AG20443 (cell line): Measurements from ENCODE around the gene ESF1.
"Not testable (repeated sequence)": the region's sequence is repeated elsewhere in the genome, so short reads cannot be mapped to it uniquely, and the experiment has no call there.

ENCODE experiments used
- DNase-seq: peaks from one replicate; pipeline ENCODE4 v3.0.0; 2012; ENCODE audit warnings: low spot score, mixed read lengths

The ESF1 gene

GRCh38 chr20:13788167-13788834 lies 3.6 kb upstream of the ESF1 start:
- peak; percentile 55 for DNase-seq

DNA sequence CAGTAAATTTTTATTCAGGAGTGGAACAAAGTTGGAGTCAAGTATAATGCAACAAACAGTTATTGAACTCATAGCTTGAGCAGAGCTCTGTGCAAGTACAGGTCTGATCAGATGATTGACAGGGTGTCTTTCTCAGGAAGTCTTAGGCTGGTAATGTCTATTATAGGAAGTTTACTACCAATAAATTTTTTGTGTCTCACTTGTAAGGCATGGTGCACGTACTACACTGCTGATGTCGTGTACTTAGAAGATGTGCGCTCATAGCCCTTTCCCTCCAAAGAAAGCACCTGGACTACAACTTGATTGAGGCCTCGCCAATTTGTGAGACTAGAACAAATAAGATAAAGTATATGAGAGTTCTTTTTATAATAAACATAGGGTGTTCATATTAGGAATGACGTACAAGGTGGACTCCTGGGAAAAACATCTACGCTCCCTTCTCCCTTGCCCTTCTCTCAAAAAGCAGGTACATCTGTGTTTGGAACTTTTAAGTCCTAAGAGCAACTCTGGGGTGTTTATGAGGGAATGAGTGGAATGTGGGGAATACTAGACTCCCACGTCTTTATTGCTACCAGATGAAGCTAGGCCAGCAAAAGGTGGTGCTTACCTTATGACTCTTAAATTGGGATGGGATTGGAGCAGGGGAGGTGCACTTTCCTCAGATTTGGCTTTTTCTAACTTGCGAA lies 1.6 kb upstream of the ESF1 start:
- DNase-seq, result no peak

- DNase-seq, result peak; percentile 17
Measured at GRCh38 chr20:13784271-13784892, 337 bp downstream of the ESF1 start.

- no peak for DNase-seq
Measured at GRCh38 chr20:13783528-13783927, 1.2 kb downstream of the ESF1 start.

DNA sequence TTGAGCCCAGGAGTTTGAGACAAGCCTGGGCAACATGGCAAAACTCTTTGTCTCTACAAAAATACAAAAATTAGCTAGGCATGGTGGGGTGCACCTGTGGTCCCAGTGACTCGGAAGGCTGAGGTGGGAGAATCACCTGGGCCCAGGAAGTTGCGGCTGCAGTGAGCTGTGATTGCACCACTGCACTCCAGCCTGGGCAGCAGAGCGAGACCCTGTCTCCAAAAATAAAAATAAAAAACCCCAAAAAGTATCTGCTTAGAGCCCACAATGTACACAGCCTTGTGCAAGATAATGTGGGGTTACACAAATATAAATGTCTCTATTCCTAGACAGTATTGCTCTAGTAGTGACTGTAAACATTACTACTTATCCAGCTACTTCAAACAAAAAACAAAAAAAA lies 5.9 kb downstream of the ESF1 start:
- DNase-seq, result no peak

DNA sequence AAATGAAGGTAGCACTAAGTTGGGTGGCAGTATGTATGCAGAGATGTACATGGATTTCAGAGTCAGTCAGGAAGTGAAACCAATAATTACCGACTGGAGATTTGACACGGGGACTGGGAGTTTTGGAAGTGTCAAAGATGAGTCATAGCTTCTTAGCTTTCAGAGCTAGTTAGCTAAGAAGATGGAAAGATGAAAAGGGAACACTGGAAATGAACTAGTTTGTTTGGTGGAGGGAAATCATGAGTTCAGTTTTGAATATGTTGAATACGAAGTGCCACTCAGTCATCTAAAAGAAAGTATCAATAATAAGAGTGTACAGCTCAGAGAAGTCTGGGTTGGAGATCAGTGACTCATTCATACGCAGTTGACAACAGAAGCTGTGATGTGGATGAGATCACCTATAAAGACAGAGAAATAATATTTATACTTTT lies 7.5 kb downstream of the ESF1 start:
- no peak for DNase-seq

- no peak for DNase-seq
Measured at GRCh38 chr20:13775867-13776266, 8.9 kb downstream of the ESF1 start.

DNA sequence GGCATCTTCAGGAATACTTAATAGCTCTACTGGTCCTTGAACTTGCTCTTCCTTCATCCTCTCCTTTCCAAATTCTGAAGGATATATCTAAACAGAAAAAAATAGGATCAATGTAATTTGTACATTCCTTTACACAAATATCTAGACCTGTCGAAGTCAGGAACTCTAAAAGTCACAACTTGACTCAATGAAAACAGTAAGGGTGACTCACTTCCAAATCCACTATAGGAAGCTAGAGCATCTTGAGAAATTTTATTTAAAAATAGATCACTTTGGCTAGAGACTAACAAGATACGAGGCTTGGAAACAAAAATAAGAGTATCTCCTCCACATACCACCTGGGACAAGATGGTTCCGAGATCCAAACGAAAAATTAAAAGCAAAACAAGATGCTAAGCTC lies 12.2 kb downstream of the ESF1 start:
- DNase-seq, result no peak

DNA sequence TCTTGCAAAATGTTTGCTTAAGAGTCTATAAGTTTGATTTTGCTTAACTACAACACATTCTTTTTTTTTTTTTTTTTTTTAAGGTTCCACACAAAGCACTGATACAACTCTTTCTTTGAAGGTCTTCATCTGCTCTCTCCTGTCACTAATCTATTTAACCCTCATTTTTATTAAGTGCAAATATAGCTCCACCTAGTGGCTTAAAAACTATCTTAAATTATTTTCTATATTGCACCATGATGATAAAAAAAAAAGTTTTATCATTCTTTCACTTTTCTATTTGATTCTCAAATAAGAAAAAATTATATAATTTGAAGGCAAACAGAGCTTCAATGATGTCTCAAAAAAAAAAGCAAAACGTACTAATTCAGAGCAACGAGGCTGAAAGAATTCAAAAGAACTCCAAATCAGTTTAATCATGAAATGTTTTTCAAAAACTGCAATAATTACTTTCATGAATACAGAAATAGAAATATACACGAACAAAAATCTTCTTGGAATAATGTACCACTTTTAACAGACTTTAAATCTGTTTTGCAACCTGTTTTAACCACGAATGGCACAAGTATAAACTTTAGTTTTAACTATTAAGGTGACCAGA lies 12.8 kb downstream of the ESF1 start:
- peak; percentile 19 for DNase-seq

DNA sequence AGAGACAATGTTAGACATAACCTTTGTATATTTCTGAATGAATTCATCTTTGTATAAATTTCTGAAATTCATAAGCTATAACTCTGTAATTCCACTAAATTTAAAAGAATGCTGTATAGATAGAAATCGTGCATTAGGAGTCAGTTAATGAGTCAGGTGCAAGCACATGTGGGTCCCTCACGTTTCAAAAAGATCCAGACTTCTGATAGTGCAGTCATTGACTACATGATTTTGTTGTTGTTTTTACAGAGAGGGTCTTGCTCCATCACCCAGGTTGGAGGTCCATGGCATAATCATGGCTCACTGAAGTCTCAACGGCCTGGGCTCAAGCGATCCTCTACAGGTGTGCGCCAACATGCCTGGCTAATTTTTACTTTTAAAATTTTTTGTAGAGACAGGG lies 14.6 kb downstream of the ESF1 start:
- DNase-seq, result no peak

DNA sequence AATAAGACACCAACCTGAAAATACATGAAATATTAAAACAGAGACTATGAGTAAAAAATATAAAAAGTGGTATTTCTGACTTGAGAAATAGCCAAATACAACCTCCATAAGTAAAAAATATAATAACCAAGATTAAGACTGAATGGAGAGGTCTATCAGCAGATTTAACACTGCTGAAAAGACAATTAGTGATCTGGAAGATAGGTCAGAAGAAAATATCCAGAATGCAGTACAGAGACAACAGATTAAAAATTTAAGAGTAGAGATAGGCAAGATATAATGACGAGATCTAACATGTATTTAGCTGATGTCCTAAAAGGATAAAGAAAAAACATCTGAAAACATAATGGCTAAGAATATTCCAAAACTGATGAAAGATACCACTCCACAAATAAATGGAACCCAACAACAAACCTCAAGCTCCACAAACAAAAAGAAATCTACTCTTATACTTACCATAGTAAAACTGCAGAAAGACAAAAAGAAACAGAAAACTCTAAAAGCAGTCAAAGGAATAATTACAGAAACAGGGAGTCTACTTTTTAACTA lies 18.8 kb downstream of the ESF1 start:
- DNase-seq, result no peak

- no peak for DNase-seq
Measured at GRCh38 chr20:13765299-13765698, 19.4 kb downstream of the ESF1 start.

DNA sequence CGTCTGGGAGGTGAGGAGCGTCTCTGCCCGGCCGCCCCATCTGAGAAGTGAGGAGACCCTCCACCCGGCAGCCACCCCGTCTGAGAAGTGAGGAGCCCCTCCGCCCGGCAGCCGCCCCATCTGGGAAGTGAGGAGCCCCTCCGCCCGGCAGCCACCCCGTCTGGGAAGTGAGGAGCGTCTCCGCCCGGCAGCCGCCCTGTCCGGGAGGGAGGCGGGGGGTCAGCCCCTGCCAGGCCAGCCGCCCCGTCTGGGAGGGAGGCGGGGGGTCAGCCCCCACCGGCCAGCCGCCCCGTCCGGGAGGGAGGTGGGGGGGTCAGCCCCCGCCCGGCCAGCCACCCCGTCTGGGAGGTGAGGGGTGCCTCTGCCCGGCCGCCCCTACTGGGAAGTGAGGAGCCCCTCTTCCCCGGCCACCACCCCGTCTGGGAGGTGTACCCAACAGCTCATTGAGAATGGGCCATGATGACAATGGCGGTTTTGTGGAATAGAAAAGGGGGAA lies 24.2 kb downstream of the ESF1 start:
- DNase-seq, result not testable (repeated sequence)

DNA sequence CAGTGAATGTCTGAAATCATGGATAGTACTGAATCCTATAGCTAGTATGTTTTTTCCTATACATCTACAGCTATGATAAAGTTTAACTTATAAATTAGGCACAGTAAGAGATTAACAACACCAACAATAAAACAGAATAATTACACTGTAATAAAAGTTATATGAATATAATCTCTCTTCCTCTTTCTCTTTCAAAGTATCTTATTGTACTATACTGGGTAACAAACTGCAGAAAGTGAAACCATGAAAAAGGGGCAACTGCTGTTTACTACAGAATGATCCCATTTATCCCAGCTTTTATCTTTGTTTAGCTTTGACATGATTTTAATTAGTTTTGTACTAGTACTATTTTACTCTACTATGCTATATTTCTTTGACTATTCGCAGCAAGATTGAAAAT lies 25.8 kb downstream of the ESF1 start:
- DNase-seq, result no peak

GRCh38 chr20:13756551-13756950 lies 28.2 kb downstream of the ESF1 start:
- no peak for DNase-seq

DNA sequence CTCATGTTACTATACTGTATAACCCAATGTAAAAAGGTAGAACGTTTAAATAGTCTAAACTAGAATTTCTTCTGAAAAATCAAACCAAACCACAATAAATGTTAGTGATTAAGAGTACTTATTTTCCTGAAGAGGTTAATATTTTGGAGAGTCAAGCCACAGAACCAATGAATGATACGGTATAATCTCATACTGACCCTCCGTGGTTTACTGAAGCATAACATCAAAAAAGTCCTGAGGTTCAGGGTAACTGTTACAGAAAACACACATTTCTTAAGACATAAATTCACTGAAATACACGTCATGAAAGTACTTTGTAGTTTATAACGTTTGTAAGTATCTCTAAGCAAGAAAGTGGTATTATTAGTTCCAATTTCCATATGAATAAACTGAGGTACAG lies 28.9 kb downstream of the ESF1 start:
- DNase-seq, result no peak

DNA sequence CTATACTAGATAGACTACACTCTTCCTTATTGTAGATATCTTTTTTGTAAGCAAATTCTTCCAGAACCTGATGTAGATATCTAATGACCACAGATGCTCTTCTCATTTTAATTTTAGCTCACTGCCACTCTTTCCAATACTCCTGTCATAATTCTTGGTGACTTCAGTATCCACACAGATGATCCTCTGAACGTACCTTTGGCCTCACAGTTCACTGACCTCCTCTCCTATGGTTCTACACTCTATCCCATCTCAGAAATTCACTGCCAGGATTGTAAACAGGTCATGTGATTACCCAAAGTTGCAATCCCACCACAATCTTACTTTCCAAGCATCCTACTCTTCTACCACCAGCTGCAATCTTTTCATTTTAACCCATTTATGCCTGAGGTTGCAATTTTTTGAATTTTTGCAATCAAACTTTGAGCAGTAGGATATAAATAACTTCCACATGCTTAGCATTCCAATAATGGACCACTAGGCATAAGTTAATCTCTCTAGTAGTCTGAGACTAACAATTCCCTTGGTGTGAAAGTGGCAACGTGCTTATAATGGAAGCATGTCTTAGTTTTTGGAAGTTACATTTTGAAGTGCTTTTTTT lies 31.2 kb downstream of the ESF1 start:
- DNase-seq, result no peak

DNA sequence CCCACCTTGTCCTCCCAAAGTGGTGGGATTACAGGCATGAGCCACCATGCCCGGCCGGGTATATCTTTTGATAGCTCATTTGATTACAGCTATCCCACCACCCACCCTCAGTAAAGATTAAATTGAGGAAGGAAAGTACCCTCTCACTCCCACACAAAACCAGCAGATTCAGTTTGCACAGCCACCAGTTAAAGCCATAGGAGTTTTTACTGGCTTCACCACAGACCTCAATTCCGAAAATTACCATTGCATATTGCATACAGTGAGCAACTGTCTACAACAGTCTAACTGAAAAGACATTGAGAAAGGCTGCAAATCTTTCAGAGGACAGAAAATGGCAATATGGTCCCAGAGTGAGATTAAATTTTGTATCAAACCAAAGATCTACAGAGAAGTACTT lies 34.9 kb downstream of the ESF1 start:
- DNase-seq, result no peak

- no peak for DNase-seq
Measured at GRCh38 chr20:13745784-13746183, 38.9 kb downstream of the ESF1 start.

- DNase-seq, result no peak
Measured at GRCh38 chr20:13744352-13744751, 40.4 kb downstream of the ESF1 start.

GRCh38 chr20:13741879-13742278 lies 42.8 kb downstream of the ESF1 start:
- no peak for DNase-seq
